IMR-90 (cell line): ENCODE measurements around the gene PCED1B. TPM values are rescaled to one million over a fixed set of nuclear protein-coding genes. Genes with fewer than 3 reads are reported as not detected.

ENCODE experiments used
- ATAC-seq: fragments of 200-7000 bp; cut with Tn5 transposase; 2 replicates; pipeline ENCODE4 v1.9.1; 2020; ENCODE audit warnings: low read depth, mild to moderate bottlenecking, moderate library complexity
- BruUV-seq: library from RNA; stranded (reverse); fragments of 400-500 nt; replicated peaks from 2 replicates; lab custom pipeline; 2021; lab: Mats Ljungman, UMichigan
- CTCF ChIA-PET: fragments of 300-600 bp; formaldehyde crosslinking; extraction: SDS; loops from one replicate; lab custom pipeline; 2021; ENCODE audit warnings: antibody characterized with exemption; lab: Yijun Ruan, JAX
- POLR2A ChIA-PET: fragments of 300-600 bp; sonication (Branson Sonifier 250); formaldehyde crosslinking; loops from one replicate; lab custom pipeline; 2022; ENCODE audit warnings: antibody characterized with exemption; ENCODE audit not compliant: unreplicated experiment; lab: Charles Lee
- DNase-seq: peaks from one replicate; pipeline ENCODE4 v3.0.0; 2013
- H2AFZ ChIP-seq: replicated peaks from 2 replicates; pipeline ENCODE3; 2013; ENCODE audit warnings: low read length, mild to moderate bottlenecking; ENCODE audit not compliant: poor library complexity
- H2AK5ac ChIP-seq: 2 replicates; pipeline ENCODE4 v1.6.1; 2013; ENCODE audit warnings: low read depth, low read length, inconsistent platforms
- H2AK9ac ChIP-seq: replicated peaks from 2 replicates; pipeline ENCODE3; 2013; ENCODE audit warnings: mild to moderate bottlenecking, low read depth, low read length, moderate library complexity; ENCODE audit not compliant: poor library complexity
- H2BK120ac ChIP-seq: 2 replicates; pipeline ENCODE4 v1.6.1; 2013; ENCODE audit warnings: low read depth, low read length, inconsistent platforms
- H2BK15ac ChIP-seq: 3 replicates; pipeline ENCODE4 v1.6.1; 2013; ENCODE audit warnings: low read depth, low read length, inconsistent platforms
- H2BK20ac ChIP-seq: 2 replicates; pipeline ENCODE4 v1.6.1; 2013; ENCODE audit warnings: low read depth, mild to moderate bottlenecking, inconsistent platforms, low read length, moderate library complexity
- H2BK5ac ChIP-seq: 2 replicates; pipeline ENCODE4 v1.6.1; 2013; ENCODE audit warnings: mild to moderate bottlenecking, low read depth, low read length, inconsistent platforms; ENCODE audit not compliant: poor library complexity, severe bottlenecking
- H3K14ac ChIP-seq: replicated peaks from 2 replicates; pipeline ENCODE4 v1.6.1; 2013; ENCODE audit warnings: low read depth, low read length, inconsistent platforms
- H3K18ac ChIP-seq: 2 replicates; pipeline ENCODE4 v1.6.1; 2013; ENCODE audit warnings: low read depth, low read length, control low read depth
- H3K23ac ChIP-seq: 2 replicates; pipeline ENCODE4 v1.6.1; 2013; ENCODE audit warnings: low read depth, low read length, inconsistent platforms
- H3K27ac ChIP-seq: 2 replicates; pipeline ENCODE4 v1.5.1; 2013; ENCODE audit warnings: mild to moderate bottlenecking, control low read depth, low read length; ENCODE audit not compliant: insufficient read depth
- H3K27me3 ChIP-seq: 2 replicates; pipeline ENCODE4 v1.6.1; 2013; ENCODE audit warnings: low read length; ENCODE audit not compliant: control insufficient read depth, insufficient read depth
- H3K36me3 ChIP-seq: 2 replicates; pipeline ENCODE4 v1.6.1; 2013; ENCODE audit warnings: low read length, mixed read lengths; ENCODE audit not compliant: control insufficient read depth, insufficient read depth
- H3K4ac ChIP-seq: 2 replicates; pipeline ENCODE4 v1.6.1; 2013; ENCODE audit warnings: low read depth, low read length, inconsistent platforms
- H3K4me1 ChIP-seq: 2 replicates; pipeline ENCODE4 v1.6.1; 2013; ENCODE audit warnings: low read length, mixed read lengths; ENCODE audit not compliant: control insufficient read depth, insufficient read depth
- H3K4me2 ChIP-seq: 2 replicates; pipeline ENCODE4 v1.6.1; 2013; ENCODE audit warnings: low read depth, mild to moderate bottlenecking, control low read depth, low read length, moderate library complexity
- H3K4me3 ChIP-seq: 2 replicates; pipeline ENCODE4 v1.5.1; 2013; ENCODE audit warnings: low read depth, mild to moderate bottlenecking, control low read depth, low read length, moderate library complexity; ENCODE audit not compliant: insufficient read depth
- H3K56ac ChIP-seq: 2 replicates; pipeline ENCODE4 v1.6.1; 2013; ENCODE audit warnings: low read length, inconsistent platforms; ENCODE audit not compliant: insufficient read depth; ENCODE audit errors: extremely low read depth
- H3K79me1 ChIP-seq, 2 experiments: 2 replicates each; pipeline ENCODE4 v1.6.1; 2013; ENCODE audit warnings: low read length in 2 of 2, inconsistent platforms in 1 of 2, low read depth in 1 of 2
- H3K9ac ChIP-seq: 2 replicates; pipeline ENCODE4 v1.6.1; 2013; ENCODE audit warnings: low read depth, low read length, control low read depth
- H3K9me1 ChIP-seq: 2 replicates; pipeline ENCODE4 v1.6.1; 2013; ENCODE audit warnings: low read length, inconsistent platforms; ENCODE audit not compliant: insufficient read depth
- H3K9me3 ChIP-seq: 2 replicates; pipeline ENCODE4 v1.6.1; 2013; ENCODE audit warnings: low read length; ENCODE audit not compliant: control insufficient read depth, insufficient read depth
- H4K20me1 ChIP-seq: 2 replicates; pipeline ENCODE4 v1.6.1; 2013; ENCODE audit warnings: low read length, inconsistent platforms; ENCODE audit not compliant: insufficient read depth
- H4K5ac ChIP-seq: 2 replicates; pipeline ENCODE4 v1.6.1; 2013; ENCODE audit warnings: mild to moderate bottlenecking, low read depth, low read length, control low read depth
- H4K8ac ChIP-seq, 2 experiments: 2 replicates each; pipeline ENCODE4 v1.6.1; 2013; ENCODE audit warnings: low read depth in 2 of 2, low read length in 2 of 2, control low read depth in 1 of 2, inconsistent platforms in 1 of 2
- H4K91ac ChIP-seq: 2 replicates; pipeline ENCODE4 v1.6.1; 2013; ENCODE audit warnings: low read depth, low read length, inconsistent platforms; ENCODE audit not compliant: insufficient read depth
- BHLHE40 ChIP-seq: fragments of 150-350 bp; IDR thresholded peaks from 2 replicates; pipeline ENCODE4 v1.6.1; 2016; ENCODE audit warnings: mild to moderate bottlenecking, low read depth, low read length
- CEBPB ChIP-seq: IDR thresholded peaks from 2 replicates; pipeline ENCODE4 v1.6.1; 2012; ENCODE audit warnings: low read depth, low read length, improper control_type of control experiment
- CHD1 ChIP-seq: IDR thresholded peaks from 2 replicates; pipeline ENCODE4 v1.6.1; 2012; ENCODE audit warnings: low read depth, low read length, improper control_type of control experiment
- CTCF ChIP-seq: conservative IDR thresholded peaks from 2 replicates; pipeline ENCODE4 v1.5.1; 2012; ENCODE audit warnings: mild to moderate bottlenecking, low read depth, low read length, improper control_type of control experiment
- ELK1 ChIP-seq: fragments of 150-350 bp; IDR thresholded peaks from 2 replicates; pipeline ENCODE4 v1.6.1; 2016; ENCODE audit warnings: low read depth, mild to moderate bottlenecking, low read length, moderate library complexity, borderline replicate concordance
- FOS ChIP-seq: fragments of 150-350 bp; IDR thresholded peaks from 2 replicates; pipeline ENCODE4 v1.6.1; 2016; ENCODE audit warnings: low read depth, low read length
- MAFK ChIP-seq: IDR thresholded peaks from 2 replicates; pipeline ENCODE4 v1.6.1; 2012; ENCODE audit warnings: low read depth, low read length, improper control_type of control experiment
- MAZ ChIP-seq: IDR thresholded peaks from 2 replicates; pipeline ENCODE4 v1.6.1; 2012; ENCODE audit warnings: low read depth, mild to moderate bottlenecking, low read length, improper control_type of control experiment, moderate library complexity, borderline replicate concordance
- POLR2A ChIP-seq: IDR thresholded peaks from 2 replicates; pipeline ENCODE4 v1.6.1; 2012; ENCODE audit warnings: mild to moderate bottlenecking, low read depth, low read length
- RAD21 ChIP-seq: IDR thresholded peaks from 2 replicates; pipeline ENCODE4 v1.6.1; 2012; ENCODE audit warnings: low read length, improper control_type of control experiment
- RCOR1 ChIP-seq: IDR thresholded peaks from 2 replicates; pipeline ENCODE4 v1.6.1; 2012; ENCODE audit warnings: mild to moderate bottlenecking, low read length, improper control_type of control experiment; ENCODE audit not compliant: insufficient replicate concordance
- RFX5 ChIP-seq: IDR thresholded peaks from 2 replicates; pipeline ENCODE4 v1.8.0; 2012; ENCODE audit warnings: low read depth, mild to moderate bottlenecking, low read length, moderate library complexity
- SMC3 ChIP-seq: fragments of 150-350 bp; IDR thresholded peaks from 2 replicates; pipeline ENCODE4 v1.6.1; 2016; ENCODE audit warnings: low read depth, mild to moderate bottlenecking, antibody characterized with exemption, low read length, moderate library complexity
- USF2 ChIP-seq: fragments of 150-350 bp; IDR thresholded peaks from 2 replicates; pipeline ENCODE4 v1.6.1; 2017; ENCODE audit warnings: mild to moderate bottlenecking, antibody characterized with exemption, low read length, low read depth
- WGBS, 2 experiments: methylation state at CpG; one replicate each; pipeline versions ENCODE4 v1.1.5 to v1.1.7; 2013; ENCODE audit warnings: missing lambda C conversion rate in 2 of 2; ENCODE audit not compliant: insufficient read length in 1 of 2; ENCODE audit errors: extremely low coverage in 2 of 2; 5-methylcytosine and 5-hydroxymethylcytosine counted together
- dilution Hi-C: fragments of 300-500 bp; cut with HindIII; formaldehyde crosslinking; loops from one replicate; pipeline ENCODE4 v1.14.3; 2018; ENCODE audit warnings: low sequenced_read_pairs; ENCODE audit not compliant: unreplicated experiment
- in situ Hi-C: fragments of 300-500 bp; cut with MboI; formaldehyde crosslinking; loops from 3 replicates; pipeline ENCODE4 v1.14.3; 2019; ENCODE audit warnings: low sequenced_read_pairs, inconsistent platforms, mixed read lengths
- intact Hi-C: fragments of 100-400 bp; cut with micrococcal nuclease; formaldehyde crosslinking; loops from 2 replicates; pipeline ENCODE4 v1.10.0; 2022
- polyA plus RNA-seq, 3 experiments: library from polyadenylated mRNA; depleted of rRNA; stranded (reverse); fragments of >200 nt; gene quantifications; 2 replicates each; pipeline ENCODE4 v1.2.3, GENCODE V29; 2012; ENCODE audit warnings: low replicate concordance in 1 of 3
- total RNA-seq: library from RNA; depleted of rRNA; stranded (reverse); fragments of >200 nt; gene quantifications from 2 replicates; pipeline ENCODE4 v1.2.3, GENCODE V29; 2012

The PCED1B gene
- total and polyA plus RNA-seq, 2 of the 4 experiments (the other 2 are of a cell fraction) = 0.36 to 2.6 TPM

- Histone ChIP-seq H3K56ac (peak overlapping the region; percentile 0; the same call in 1 of the 2 replicates), H4K5ac (peak overlapping the region; percentile 39; the same call in 1 of the 2 replicates), H3K27me3 (no peaks in the 10 kb centered on the region), H3K79me1 (no peaks in the 10 kb centered on the region), H3K9me3 (no peaks in the 10 kb centered on the region), H3K36me3 (no peaks in the 10 kb centered on the region), H2AK9ac (no peak overlapping the region), H4K8ac (peak overlapping the region; percentile 52 to 70; a peak in 3 of 4 replicates), H2BK15ac (peak overlapping the region; percentile 92; the same call in 2 of the 3 replicates), H3K9me1 (peaks cover 7% of the 10 kb centered on the region; the same call in 1 of the 2 replicates), H3K4me1 (peaks cover 18% of the 10 kb centered on the region; the same call in 1 of the 2 replicates), H2BK5ac (peak overlapping the region; percentile 10), H3K4ac (peak overlapping the region; percentile 83; the same call in 1 of the 2 replicates), H3K4me3 (no peak overlapping the region), H3K4me2 (no peak overlapping the region), H2BK120ac (peak overlapping the region; percentile 91), H4K20me1 (no peaks in the 10 kb centered on the region), H3K23ac (peak overlapping the region; percentile 78; the same call in 1 of the 2 replicates), H2AK5ac (peak overlapping the region; percentile 66; the same call in 1 of the 2 replicates), H2AFZ (no peak overlapping the region), H2BK20ac (peak overlapping the region; percentile 82), H3K9ac (no peak overlapping the region), H3K27ac (no peak overlapping the region), H3K14ac (peak overlapping the region; percentile 75), H4K91ac (peak overlapping the region; percentile 64), H3K18ac (peak overlapping the region; percentile 10; the same call in 1 of the 2 replicates)
- ATAC-seq (no peak), DNase-seq (no peak)
- POLR2A ChIA-PET = no interaction called here
- no peak for TF ChIP-seq RFX5
- TF ChIP-seq CTCF = no peak
- TF ChIP-seq USF2 = no peak
- TF ChIP-seq POLR2A = no peak
- no peak for TF ChIP-seq MAFK
- no peak for TF ChIP-seq BHLHE40
- no peak for TF ChIP-seq SMC3
- TF ChIP-seq RAD21 = no peak
- TF ChIP-seq CHD1 = no peak
- TF ChIP-seq RCOR1 = no peak
- TF ChIP-seq ELK1 = no peak
- TF ChIP-seq MAZ = no peak
- TF ChIP-seq FOS = no peak
- TF ChIP-seq CEBPB = no peak
- intact Hi-C loops (no loop called here), dilution Hi-C loops (no loop called here), in situ Hi-C loops (no loop called here)
- CTCF ChIA-PET = interaction anchor here (0.7 kb wide), 1 partner anchor 141 kb away, joined by 3 read pairs; no protein-coding TSS in a partner anchor
- no TSS peak for BruUV-seq
- WGBS, 2 experiments = no CpG with 5 or more reads among the region's 2 CpGs
These were observed 192.4 kb downstream of the PCED1B start for GRCh38 chr12:47271800-47272239.
